Small intestine (tissue), 7 donors: Measurements from ENCODE around the gene RUFY1. TPM values are rescaled to one million over a fixed set of nuclear protein-coding genes. Genes with fewer than 3 reads are reported as not detected.

Experiments
- DNase-seq, 2 donors: peaks; one replicate each; pipeline versions ENCODE4 v3.0.0 to v3.0.0-alpha.2; 2013
- FAIRE-seq: peaks from 2 replicates; lab custom pipeline; 2012; peaks lifted over from hg19 to GRCh38; lab: Jason Lieb, UNC
- H3K27ac ChIP-seq, 3 donors: one replicate each; pipeline ENCODE4 v1.5.1; 2013; ENCODE audit warnings: low read length in 2 of 3, mild to moderate bottlenecking in 2 of 3, control low read depth in 1 of 3, inconsistent platforms in 1 of 3, low read depth in 1 of 3, moderate library complexity in 1 of 3
- H3K27me3 ChIP-seq, 3 donors: one replicate each; pipeline ENCODE4 v1.6.1; 2013; ENCODE audit warnings: low read length in 3 of 3, inconsistent platforms in 1 of 3; ENCODE audit not compliant: control insufficient read depth in 3 of 3, insufficient read depth in 3 of 3
- H3K36me3 ChIP-seq, 3 donors: one replicate each; pipeline ENCODE4 v1.6.1; 2013; ENCODE audit warnings: low read length in 3 of 3, inconsistent platforms in 1 of 3, low read depth in 1 of 3, mild to moderate bottlenecking in 1 of 3, moderate library complexity in 1 of 3; ENCODE audit not compliant: control insufficient read depth in 3 of 3, insufficient read depth in 2 of 3
- H3K4me1 ChIP-seq, 3 donors: one replicate each; pipeline ENCODE4 v1.6.1; 2013; ENCODE audit warnings: low read length in 2 of 3, inconsistent platforms in 1 of 3, low read depth in 1 of 3, mild to moderate bottlenecking in 1 of 3, moderate library complexity in 1 of 3; ENCODE audit not compliant: control insufficient read depth in 3 of 3, insufficient read depth in 2 of 3
- H3K4me3 ChIP-seq, 3 donors: one replicate each; pipeline ENCODE4 v1.5.1; 2013; ENCODE audit warnings: low read length in 3 of 3, control low read depth in 1 of 3, inconsistent platforms in 1 of 3, low read depth in 1 of 3, mild to moderate bottlenecking in 1 of 3, moderate library complexity in 1 of 3
- H3K9me3 ChIP-seq, 2 donors: one replicate each; pipeline ENCODE4 v1.6.1; 2013; ENCODE audit warnings: low read depth in 1 of 2, low read length in 1 of 2; ENCODE audit not compliant: control insufficient read depth in 2 of 2, insufficient read depth in 1 of 2
- WGBS, 3 donors: extraction: QIAGEN DNeasy Blood & Tissue Kit; methylation state at CpG; one replicate each; pipeline ENCODE4 v1.1.7; 2013; 5-methylcytosine and 5-hydroxymethylcytosine counted together
- polyA plus RNA-seq, 4 donors: library from polyadenylated mRNA; stranded (reverse) in 3 of 4; unstranded in 1 of 4; fragments of 200-250 nt in 3 of 4; fragments of 120-200 nt in 1 of 4; gene quantifications; one replicate each; pipeline versions ENCODE4 v1.2.1 to v1.2.3, GENCODE V29; 2013
- donor health status: healthy with polysubstance abuse.
- donor health status: control.
- donor health status: control.
- donor health status: Bipolar disorder and iron deficiency.
- donor health status: healthy.

The RUFY1 gene
- polyA plus RNA-seq, 4 donors: 28.8 to 43.4 (median 33.2) TPM

DNA sequence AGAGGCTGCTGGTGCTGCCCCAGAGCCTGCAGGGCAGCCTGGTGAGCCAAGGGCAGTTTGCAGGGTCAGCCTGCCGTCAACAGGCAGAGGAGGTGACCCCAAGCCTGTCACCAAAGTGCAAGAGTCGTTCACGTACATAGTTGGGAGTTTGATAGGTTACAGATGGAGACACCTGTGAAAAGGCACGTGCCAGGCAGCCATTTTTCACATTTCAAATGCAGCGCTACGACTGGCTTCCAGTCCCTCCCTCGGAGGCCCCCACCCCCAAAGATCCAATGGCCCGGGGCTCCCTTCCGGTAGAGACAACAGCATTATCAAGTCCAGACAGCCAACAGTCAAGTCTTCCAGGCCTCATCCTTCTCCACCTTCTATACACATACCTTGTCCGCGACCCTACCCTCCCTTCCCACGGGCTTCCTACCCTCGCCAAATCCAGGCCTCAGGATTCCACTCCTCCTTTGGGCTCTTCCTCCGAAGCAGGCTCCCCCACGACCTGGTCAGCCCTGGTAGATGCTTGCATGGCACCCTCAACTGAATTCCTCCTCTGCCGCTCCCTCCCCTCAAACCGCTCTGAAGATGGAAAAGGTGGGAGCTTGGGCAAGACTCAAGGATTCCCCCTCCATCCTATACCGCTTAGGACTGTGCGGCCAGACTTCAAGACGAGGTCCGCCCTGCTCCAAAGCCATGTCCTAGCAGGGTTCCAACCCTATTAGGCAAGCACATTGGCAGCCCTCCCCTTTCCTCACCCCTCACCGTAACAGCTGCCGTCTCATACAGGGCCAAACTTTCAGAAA, 60.0 kb downstream of the RUFY1 start:
- Histone ChIP-seq H3K27me3 (no peaks in the 10 kb centered on the region), H3K27ac (peak overlapping the region in 2 of 3 donors; percentile 13 to 24), H3K4me1 (no peaks in the 10 kb centered on the region), H3K36me3 (peaks cover 31 to 87% (median 42%) of the 10 kb centered on the region in 3 donors), H3K4me3 (no peak overlapping the region), H3K9me3 (no peaks in the 10 kb centered on the region)
- DNase-seq: no peak
- no peak for FAIRE-seq
- 73 to 80% (median 80%) methylated on average over 23 of the region's 23 CpGs for WGBS, 3 donors

GRCh38 chr5:179610903-179611265, 60.5 kb downstream of the RUFY1 start:
- H3K27me3 ChIP-seq: no peaks in the 10 kb centered on the region
- DNase-seq (no peak), FAIRE-seq (no peak)
- H3K36me3 ChIP-seq: peaks cover 33 to 83% (median 42%) of the 10 kb centered on the region in 3 donors
- H3K4me1 ChIP-seq: no peaks in the 10 kb centered on the region
- no peaks in the 10 kb centered on the region for H3K9me3 ChIP-seq
- H3K4me3 ChIP-seq: no peak overlapping the region
- H3K27ac ChIP-seq: peak overlapping the region in 1 of 3 donors; percentile 24

DNA sequence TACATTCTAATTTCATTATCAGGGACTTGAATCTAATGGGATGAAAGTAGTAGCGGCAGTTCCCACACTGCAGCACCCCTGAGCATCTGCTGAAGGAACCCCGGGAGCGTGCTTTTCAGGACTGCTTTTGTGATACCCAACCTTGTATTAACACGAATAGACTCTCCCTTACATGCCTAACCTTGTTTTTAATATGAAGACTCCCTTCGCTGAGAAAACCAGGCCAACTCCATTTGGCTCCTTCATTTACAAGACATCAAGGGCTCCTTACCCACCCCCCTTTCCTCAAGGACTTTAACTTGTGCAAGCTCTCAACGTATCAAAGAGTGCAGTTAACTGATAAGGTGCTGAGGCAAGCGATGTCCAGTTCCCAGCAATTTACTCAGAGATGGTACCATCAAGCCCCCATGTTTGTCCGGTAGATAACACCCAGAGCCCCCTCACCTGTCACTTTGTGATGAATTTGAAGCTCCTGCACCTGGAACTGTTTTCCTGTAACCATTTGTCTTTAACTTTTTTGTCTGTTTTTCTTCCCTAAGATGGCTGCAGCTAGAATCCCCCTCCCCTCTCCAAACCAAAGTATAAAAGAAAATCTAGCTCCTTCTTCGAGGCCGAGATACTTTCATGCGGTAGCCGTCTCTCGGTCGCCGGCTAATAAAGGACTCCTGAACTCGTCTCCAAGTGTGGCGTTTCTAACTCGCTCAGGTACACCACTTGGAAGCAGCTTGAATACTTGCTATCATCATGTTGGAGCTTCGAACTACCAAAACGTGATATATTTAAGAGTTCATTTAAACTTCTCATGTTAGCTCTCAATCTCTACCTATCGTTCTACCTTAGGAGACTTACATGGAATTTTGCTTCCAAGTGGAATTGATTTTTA, 62.5 kb downstream of the RUFY1 start:
- Histone ChIP-seq H3K27me3 (no peaks in the 10 kb centered on the region), H3K9me3 (no peaks in the 10 kb centered on the region), H3K4me3 (no peak overlapping the region), H3K36me3 (peaks cover 33 to 71% (median 48%) of the 10 kb centered on the region in 3 donors), H3K4me1 (no peaks in the 10 kb centered on the region), H3K27ac (no peak overlapping the region)
- FAIRE-seq (no peak), DNase-seq (no peak)
- 85 to 87% (median 85%) methylated on average over 21 of the region's 21 CpGs for WGBS, 3 donors

DNA sequence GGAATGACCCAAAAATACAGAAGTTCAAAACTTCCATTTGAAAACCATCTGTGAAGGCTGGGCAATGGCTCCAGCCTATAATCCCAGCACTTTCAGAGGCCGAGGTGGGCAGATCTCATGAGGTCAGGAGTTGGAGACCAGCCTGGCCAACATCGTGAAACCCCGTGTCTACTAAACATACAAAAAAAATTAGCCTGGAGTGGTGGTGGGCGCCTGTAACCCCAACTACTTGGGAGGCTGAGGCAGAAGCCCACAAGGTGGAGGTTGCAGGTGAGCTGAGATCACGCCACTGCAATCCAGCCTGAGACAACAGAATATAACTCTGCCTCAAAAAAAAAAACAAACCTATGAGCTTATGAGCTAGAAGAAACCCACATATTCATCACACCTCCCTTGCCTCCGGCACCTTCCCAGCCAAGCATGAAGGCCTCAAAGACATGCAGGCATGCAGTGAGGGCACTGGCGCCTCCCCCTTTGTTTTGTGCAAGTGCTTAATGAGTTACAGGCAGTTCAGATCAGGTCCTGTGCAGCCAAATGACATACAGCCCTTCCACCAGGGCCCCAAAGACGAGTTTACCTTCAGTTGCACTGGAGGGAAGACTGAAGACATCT, 63.2 kb downstream of the RUFY1 start:
- Histone ChIP-seq H3K4me3 (no peak overlapping the region), H3K4me1 (no peaks in the 10 kb centered on the region), H3K9me3 (no peaks in the 10 kb centered on the region), H3K27me3 (no peaks in the 10 kb centered on the region), H3K27ac (no peak overlapping the region), H3K36me3 (peaks cover 38 to 69% (median 50%) of the 10 kb centered on the region in 3 donors)
- 79 to 81% (median 79%) methylated on average over 8 of the region's 8 CpGs for WGBS, 3 donors
- FAIRE-seq: no peak
- no peak for DNase-seq

DNA sequence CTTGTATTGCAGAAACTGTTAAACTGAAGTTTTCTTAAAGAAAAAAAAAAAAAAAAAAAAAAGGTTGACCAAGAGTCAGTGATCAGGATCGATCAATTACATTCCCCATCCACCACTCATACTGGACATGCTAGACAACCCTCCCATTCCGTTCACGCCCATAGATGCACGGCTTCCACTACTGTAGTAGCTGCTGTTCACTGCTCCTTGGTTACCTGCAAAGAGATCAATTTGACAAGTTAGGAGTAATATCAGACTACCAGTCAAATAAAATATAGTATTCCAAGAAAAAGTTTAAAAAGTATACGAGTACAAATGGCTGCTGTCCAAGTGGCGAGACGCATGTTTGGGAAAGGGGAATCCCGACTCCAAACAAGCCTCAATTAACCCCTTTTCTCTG, 64.4 kb downstream of the RUFY1 start:
- FAIRE-seq (no peak), DNase-seq (no peak)
- H3K36me3 ChIP-seq: peaks cover 33 to 62% (median 48%) of the 10 kb centered on the region in 3 donors
- no peak overlapping the region for H3K4me3 ChIP-seq
- WGBS, 3 donors: 62 to 73% (median 71%) methylated on average over 8 of the region's 8 CpGs
- no peak overlapping the region for H3K27ac ChIP-seq
- no peaks in the 10 kb centered on the region for H3K9me3 ChIP-seq
- H3K27me3 ChIP-seq: no peaks in the 10 kb centered on the region
- H3K4me1 ChIP-seq: peaks cover 0 to 5% (median 0%) of the 10 kb centered on the region in 3 donors

DNA sequence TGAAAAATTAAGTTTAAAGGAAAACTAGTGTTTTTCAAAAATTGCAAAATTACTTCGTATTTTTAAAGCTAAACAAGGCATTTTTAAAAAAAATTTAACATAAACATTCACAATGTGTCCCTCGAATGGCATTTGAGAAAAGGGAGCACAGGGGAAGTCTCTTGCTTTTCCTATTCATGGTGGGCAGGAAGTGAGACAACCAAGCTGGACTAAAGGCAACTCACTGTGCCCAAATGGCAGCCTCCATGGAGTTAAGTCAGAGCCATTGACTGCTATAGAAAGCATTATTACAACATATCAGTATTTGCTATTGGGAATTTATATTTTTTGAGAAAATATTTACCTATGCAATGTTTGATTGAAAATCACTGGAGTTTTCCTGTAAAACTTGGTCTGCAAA, 64.8 kb downstream of the RUFY1 start:
- no peak overlapping the region for H3K4me3 ChIP-seq
- no peak overlapping the region for H3K27ac ChIP-seq
- FAIRE-seq: no peak
- DNase-seq: no peak
- peaks cover 33 to 58% (median 43%) of the 10 kb centered on the region in 3 donors for H3K36me3 ChIP-seq
- H3K9me3 ChIP-seq: no peaks in the 10 kb centered on the region
- peaks cover 0 to 5% (median 0%) of the 10 kb centered on the region in 3 donors for H3K4me1 ChIP-seq
- 52 to 62% (median 54%) methylated on average over 2 of the region's 2 CpGs for WGBS, 3 donors
- H3K27me3 ChIP-seq: no peaks in the 10 kb centered on the region

DNA sequence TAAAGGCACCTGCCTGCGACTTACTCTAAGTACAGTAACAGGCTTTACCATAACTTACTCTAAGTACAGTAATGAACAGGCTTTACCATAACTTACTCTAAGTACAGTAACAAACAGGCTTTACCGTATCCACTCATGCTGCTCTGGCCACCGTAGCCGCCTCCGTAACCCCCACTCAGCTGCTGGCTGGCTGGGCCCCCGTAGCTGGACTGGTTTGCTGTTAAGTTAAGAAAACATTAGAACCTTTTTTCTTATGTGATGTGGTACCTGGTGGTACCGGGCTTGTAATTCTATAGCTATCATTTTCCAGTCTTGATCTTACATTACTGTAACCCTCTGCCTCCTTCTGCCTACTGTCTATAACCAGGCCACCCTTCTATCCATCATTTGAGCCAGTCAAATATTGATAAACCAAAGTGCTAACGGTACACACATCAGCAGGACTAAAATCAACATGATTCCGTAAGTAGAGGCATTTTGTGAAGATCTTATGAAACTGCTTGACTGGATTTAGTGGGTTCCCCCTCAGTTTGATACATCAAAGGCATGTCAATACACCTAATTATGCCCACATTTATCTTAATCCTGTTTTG, 65.7 kb downstream of the RUFY1 start:
- Histone ChIP-seq H3K27ac (no peak overlapping the region), H3K4me1 (peaks cover 0 to 10% (median 1%) of the 10 kb centered on the region in 3 donors), H3K9me3 (no peaks in the 10 kb centered on the region), H3K4me3 (no peak overlapping the region), H3K27me3 (no peaks in the 10 kb centered on the region), H3K36me3 (peaks cover 32 to 51% (median 42%) of the 10 kb centered on the region in 3 donors)
- no peak for FAIRE-seq
- 76 to 81% (median 77%) methylated on average over 9 of the region's 9 CpGs for WGBS, 3 donors
- no peak for DNase-seq

DNA sequence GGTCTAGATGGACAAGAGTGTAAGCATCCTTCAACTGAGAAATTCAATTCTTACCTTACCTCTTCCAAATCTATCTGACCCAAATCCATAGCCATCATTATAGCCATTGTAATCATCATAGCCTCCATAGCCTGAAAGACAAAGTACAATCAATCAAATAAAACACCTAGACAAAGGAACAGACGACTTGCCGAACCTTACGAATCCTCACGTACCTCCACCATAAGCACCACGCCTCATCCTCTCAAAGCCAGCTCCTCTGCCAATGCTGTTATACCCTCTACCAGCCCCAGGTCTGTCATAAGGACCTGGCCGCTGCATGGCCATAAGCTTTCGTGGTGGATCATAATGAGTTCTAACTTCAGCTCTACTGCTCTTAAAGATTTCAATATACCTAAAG, 67.6 kb downstream of the RUFY1 start:
- Histone ChIP-seq H3K4me3 (no peak overlapping the region), H3K27me3 (no peaks in the 10 kb centered on the region), H3K4me1 (peaks cover 0 to 12% (median 3%) of the 10 kb centered on the region in 3 donors), H3K36me3 (peaks cover 38 to 43% (median 40%) of the 10 kb centered on the region in 3 donors), H3K27ac (no peak overlapping the region), H3K9me3 (no peaks in the 10 kb centered on the region)
- FAIRE-seq: no peak
- DNase-seq: no peak
- 59 to 72% (median 67%) methylated on average over 7 of the region's 7 CpGs for WGBS, 3 donors
